Measurements from ENCODE around the gene BCAS3.

DNA sequence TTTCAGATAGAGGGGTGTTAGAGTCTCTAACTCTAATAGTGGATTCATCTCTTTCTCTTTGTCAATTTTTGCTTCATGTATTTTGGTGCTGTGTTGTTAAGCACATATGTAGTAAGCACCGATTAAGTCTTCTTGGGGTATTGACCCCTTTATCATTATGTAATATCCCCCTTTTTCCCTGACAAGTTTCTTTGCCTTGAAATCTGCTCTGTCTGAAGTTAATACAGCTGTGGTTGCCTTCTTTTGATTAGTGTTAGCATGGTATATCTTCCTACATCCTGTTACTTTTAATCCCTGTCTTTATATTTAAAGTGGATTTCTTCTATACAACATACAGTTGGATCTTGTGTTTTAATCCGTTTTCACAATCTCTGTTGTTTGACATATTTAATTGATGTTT is 60.6 kb downstream of the BCAS3 start:
- TF ChIP-seq, protein P1, sequence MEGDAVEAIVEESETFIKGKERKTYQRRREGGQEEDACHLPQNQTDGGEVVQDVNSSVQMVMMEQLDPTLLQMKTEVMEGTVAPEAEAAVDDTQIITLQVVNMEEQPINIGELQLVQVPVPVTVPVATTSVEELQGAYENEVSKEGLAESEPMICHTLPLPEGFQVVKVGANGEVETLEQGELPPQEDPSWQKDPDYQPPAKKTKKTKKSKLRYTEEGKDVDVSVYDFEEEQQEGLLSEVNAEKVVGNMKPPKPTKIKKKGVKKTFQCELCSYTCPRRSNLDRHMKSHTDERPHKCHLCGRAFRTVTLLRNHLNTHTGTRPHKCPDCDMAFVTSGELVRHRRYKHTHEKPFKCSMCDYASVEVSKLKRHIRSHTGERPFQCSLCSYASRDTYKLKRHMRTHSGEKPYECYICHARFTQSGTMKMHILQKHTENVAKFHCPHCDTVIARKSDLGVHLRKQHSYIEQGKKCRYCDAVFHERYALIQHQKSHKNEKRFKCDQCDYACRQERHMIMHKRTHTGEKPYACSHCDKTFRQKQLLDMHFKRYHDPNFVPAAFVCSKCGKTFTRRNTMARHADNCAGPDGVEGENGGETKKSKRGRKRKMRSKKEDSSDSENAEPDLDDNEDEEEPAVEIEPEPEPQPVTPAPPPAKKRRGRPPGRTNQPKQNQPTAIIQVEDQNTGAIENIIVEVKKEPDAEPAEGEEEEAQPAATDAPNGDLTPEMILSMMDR (conservative IDR thresholded peaks at IDR 0.05; ENCODE audit: low read depth, low read length) = no peak
- TF ChIP-seq EZH2 (IDR thresholded peaks at IDR 0.05; ENCODE audit: borderline replicate concordance, low read depth, low read length, poor library complexity, severe bottlenecking) = no peak

Data from A673 (cell line).